Stimulated activated CD4-positive, alpha-beta T cell treated with anti-CD3 and anti-CD28 coated beads, Interleukin-1b, Interleukin-23, amount 100 ng/mL, for 24 hours (primary cell): ENCODE measurements around the gene BMPER.

Source experiments
- DNase-seq, 4 experiments: peaks; one replicate each; pipeline ENCODE4 v3.0.0-alpha.2; 2020; ENCODE audit warnings: low read depth in 4 of 4, low spot score in 1 of 4

The BMPER gene

DNA sequence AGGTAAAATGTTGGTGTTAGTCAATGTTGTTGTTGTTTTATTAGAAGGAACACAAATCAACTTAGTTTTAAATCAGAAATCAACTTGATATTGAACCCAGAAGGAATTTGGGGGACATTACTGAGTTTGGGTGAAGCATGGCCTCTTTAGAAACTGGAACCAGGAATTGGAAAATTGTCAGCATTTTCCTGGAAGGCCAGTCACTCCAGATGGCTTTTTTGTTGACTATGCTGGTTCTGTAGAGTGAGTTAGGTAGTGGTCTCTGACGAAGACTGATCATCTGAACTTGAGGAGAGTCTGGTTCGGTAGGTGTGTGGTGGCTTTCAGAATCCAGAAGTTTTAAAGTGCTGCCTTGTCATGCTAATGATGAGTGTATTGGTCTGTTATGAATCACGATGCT lies 111.5 kb downstream of the BMPER start:
- DNase-seq = no peak

DNA sequence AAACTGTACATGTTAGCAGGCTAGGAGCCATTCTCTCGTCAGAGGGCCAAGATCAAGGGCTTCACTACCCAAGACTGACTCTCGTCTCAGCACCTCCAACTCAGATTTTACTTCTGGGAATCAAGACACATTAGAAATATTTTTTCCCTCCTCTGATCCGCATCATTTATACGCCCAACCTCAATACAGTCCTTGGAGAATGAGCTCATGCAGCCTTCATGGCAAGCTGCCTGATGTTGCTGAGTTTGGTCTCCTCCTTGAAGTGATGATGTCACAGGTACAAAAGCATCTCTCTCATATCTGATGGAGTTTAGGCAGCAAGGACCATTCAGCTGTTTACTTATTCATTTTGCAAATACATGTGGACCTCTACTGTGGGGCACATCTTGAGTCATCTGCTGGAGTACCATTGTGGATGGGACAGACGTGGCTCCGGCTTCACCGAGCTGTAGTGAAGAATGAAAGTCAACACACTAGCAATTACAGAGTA lies 114.0 kb downstream of the BMPER start:
- no peak for DNase-seq

DNA sequence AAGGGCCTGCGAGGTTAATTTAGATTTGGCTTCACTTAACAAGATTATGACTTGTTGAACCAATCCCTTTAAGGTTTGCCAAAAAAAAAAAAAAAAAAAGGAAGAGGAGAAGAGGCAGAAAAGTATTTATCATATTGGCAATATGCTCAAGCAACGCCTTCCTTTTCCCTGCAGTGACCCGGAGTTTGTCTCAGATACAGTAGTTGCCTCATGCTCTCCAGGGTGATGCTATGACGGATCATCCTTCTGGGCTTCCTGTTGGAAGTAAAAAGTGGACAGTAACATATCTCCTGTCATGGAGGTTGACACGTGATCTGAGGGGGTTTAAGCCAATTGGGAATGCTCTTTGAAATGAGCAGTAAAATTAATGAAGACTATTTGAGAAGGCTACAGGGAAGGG lies 117.3 kb downstream of the BMPER start:
- no peak for DNase-seq

DNA sequence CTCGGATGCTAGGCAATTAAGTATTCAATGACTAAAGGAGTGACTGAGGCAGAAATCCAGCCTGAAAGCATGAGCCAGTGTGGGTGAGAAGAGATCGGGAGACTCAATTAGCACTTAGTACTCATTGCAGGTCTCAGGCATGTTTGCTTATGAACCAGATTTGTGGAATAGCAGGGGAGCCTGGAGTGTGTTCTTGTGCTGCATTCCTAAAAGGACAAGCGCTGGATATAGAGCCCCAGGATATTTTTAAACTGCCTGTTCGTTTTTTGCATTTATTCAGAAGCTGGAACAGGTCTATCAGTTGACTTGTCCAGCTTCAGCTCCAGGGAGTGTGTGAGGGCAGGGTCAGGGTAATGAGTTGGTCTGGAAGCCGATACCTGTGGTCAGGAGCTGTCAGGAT lies 120.3 kb downstream of the BMPER start:
- DNase-seq = no peak

DNA sequence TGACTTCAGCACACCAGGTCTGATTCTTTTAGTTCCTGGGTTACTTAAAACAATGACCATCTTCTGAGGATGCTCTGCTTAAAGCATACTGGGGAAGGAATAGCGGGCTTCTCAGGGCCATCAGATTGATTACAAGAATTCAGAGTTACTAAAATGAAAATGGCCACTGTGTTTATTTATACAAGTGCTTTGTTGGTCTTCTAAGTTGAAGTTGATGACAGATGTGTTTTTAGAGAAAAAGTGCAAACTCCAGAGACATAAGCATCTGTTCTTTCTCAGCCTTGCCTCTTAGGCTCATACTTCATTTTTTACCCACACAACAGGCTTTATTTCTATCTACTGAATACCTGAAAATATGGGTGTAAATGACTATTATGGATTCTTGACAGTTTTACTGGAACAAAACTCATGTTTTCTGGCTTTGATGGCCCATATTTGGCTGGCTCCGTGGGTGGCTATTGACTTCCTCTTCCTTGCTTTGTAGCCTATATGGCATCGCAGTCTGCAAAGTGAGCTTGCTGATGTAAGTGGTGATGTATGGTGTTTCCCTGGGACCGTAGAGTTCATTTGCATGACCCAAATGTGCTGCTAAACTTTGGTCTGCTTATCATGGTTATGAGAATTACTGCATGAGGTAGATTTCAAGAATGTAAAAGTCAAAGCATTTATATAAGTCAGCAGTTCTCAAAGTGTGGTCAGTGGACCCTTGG lies 121.3 kb downstream of the BMPER start:
- no peak for DNase-seq

DNA sequence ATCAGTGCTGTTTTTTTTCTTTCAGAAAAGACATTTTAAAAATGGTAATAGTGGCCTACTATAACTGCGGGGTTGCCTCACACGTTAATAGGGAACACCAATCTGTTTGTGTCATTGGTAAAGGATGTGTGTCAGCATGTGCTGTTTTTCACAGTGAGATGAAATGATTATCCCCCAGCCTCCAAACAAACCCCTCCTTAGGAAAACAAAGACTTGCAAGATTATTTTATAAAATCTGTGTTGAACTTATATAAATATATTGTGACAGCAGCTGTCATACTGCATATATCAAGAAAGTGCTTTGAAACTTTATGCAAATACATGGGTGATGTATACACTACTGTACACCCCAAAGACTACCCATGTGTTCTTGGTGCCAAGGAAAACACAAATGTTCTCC lies 125.8 kb downstream of the BMPER start:
- no peak for DNase-seq

DNA sequence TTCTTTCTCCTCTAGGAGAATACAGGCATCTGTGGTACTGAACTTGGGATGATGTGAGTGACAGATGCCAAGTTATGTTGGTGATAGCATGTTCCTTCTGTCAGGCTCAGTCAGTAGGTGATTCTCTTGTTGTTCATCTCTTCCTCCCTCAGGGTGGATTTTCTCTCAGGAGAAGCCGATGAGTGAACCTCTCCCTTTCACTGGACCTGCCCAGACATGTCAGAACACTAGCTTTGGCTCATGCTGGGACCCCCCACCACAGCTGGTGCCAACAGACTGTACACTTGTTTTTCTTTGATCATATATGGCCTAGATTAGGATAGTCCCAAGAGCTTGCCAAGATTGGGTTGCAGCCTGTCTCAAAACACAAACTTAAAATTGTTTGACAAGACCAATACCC lies 129.4 kb downstream of the BMPER start:
- no peak for DNase-seq

DNA sequence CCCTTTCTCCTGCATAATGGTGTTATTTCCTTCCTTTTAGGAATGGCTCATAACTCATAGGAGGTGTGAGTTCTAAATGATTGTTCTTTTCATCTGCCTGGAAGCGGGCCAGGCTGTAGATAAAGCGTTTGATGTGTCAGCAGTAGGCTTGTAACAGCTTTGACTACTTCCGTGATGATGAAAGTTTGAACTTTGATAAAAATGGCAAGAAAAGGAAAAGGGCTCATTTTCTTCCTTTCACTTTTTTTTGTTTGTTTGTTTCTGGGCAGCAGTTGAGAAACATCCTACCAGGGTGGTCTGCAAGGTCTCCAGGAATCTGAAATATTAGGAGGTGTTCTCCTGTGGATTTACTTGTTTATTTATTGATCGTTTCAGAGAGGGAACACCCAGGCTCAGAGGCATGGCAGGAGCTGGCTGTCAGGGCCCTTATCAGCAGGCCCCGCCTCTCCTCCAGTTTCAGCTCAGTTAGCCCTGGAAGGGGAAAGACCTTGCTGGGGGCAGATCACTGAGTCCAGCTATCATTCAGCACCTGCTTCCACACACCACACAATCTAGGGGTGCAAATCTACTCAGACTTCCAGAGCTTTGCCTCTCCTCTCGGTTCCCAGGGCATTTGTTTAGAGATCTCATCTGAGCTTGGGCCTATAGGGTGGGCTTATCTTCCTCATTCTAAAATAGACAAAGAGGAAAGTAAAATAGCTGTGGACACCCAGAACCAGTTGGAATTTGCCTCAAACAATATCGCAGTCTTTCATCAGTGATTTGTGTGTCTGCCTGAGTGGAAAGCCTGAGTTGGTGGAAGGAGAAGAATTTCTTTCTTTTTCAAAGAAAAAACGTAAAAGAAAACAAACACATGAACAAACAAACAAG lies 130.9 kb downstream of the BMPER start:
- DNase-seq = no peak

DNA sequence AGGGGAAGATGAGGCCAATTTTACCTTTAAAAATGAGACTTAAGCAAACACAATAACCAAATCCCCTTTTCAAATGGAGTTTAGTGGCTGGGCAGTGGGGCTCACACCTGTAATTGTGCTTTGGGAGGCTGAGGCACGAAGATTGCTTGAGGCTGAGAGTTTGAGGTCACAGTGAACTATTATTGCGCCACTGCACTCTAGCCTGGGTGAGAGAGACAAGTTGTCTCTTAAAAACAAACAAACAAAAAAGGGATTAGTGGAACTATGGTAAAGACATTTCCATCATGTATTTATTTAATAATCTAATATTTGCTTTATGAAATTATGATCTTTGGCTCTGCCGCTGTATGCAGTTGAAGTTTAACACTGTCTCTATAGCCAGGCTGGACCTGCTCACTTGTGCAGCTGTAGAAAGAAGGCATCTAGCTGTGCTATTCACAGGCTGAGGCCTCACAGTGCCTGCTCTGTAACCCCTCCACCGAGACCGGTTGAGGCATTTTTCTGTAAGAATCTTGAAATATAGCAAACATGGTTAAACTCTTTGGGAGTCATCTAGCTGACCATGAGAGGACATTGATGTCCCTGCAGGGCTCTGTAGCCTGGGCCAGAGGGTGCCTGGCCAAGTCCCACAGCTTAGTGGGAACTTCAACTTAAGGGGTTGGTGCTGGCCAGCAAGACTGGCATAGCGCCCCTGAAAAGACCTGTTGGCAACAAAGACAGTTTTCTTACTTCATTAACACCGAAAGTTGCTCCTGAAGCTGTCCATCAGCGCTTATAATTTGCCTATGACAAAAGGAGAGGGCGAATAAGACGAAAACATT lies 131.8 kb downstream of the BMPER start:
- no peak for DNase-seq

DNA sequence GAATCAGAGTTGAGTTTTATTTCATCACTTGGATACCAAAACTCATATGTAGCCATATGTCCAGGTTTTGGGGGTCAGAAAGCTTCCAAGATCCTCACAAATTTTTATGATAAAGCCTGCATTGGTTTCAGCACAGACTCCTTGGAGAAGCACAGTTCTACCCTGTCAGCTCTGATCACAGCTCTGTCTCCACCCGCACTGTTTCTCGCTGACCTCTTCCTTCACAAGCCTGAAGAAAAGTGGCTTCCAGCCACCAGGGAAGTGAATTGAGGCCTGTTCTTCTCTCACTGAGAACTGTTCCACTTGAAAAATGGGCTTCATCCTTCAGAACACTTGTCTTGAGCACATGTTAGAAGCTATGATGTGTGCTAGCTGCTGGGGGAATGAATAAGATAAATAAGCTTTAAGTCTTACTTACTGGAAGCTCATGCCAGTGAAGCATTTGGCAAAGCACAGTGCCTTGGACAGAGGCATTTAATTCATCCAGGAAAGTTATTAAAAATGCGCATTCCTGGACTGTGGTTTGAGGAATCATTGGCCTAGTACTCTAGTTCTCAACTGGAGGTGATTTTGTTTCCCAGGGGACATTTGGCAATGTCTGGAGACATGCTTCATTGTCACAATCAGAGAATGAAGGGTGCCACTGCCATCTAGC lies 133.6 kb downstream of the BMPER start:
- DNase-seq = no peak

DNA sequence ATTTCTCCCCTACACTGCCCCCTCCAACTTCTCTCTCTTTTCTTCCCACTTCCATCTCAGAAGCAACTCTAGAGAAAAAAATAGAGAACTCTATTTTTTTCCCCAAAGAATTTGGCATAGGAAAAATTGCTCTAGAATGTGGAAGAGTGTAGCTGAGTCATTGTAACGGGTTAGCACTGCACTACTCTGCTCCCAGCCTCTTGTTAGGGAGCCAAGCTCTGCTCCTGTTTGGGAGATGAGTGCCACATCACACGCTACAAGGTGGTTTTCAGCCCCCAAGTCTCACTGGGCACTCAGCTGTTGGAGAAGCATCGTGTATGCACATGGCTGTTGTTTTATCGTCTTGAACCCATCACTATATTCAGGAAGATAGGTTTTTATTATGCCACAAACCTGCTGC lies 136.4 kb downstream of the BMPER start:
- no peak for DNase-seq

DNA sequence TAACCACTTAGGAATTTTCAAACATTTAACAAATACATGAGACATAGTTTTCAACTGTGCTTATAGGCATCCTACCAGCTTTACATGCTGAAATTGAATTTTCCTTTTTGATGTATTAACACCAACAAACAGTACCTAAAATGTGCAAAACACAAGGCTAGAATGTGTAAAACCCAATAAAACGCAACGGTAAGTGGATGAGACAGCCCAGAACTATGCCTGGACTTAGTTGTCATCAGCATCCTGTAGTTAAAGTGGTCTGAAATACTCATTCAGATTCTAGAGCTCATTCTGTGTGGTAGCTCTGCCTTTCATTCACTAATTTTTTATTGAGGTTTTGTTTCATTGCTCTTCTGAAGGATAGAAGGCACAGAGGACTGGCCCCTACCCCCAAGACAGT lies 137.1 kb downstream of the BMPER start:
- DNase-seq = no peak

DNA sequence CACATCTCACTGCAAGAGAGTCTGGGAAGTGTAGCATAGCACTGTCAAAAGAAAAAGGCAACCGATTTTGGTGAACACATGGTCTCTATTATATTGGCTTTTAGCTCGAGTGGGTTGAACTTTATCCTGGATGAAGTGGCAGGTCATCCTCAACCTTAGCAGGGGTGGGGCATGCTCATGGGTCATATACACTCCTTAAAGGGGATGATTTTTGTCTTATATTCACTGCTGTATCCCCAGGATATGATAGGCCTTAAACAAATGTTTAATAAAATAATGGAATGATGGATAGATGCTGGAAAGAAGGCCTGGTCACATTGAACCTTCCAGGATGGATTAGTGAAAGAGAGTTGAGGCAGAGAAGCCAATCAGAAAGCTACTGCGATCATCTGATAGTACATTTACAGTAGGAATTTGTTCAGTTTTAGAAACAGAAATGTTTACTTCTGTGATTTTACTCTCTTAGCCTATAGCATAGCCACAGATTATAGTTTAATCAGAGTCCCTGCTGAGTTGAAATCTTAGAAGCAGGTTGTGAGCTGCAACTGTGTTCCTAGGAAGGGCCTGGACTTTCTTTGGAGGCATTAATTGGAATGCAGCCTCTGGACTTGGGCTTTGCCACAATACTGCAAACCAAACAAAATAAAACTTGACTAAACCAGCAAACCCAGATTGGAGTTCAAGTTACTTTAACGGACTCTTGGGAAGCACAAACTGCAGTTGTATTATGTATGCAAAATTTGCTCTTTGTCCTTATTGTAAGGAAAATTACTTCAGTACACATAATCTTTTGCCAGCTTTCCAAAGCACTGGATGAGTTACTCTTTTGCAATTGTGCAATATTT lies 138.3 kb downstream of the BMPER start:
- no peak for DNase-seq

DNA sequence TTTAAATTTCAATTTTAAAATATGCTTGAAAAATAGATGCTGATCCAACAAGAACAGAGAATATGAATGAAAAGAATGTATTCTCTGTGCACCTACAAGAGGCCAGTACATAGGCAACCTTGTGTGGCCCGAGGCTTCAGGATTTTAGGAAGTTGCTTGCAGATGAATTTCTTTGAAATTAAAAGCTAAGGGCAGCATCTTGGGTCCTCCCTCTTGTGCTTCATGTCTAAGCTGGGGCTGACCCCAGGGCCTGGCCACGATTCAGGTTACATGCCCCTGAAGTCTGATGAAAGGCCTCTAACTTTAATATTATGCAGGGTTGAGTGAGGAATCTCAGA lies 138.9 kb downstream of the BMPER start:
- no peak for DNase-seq

DNA sequence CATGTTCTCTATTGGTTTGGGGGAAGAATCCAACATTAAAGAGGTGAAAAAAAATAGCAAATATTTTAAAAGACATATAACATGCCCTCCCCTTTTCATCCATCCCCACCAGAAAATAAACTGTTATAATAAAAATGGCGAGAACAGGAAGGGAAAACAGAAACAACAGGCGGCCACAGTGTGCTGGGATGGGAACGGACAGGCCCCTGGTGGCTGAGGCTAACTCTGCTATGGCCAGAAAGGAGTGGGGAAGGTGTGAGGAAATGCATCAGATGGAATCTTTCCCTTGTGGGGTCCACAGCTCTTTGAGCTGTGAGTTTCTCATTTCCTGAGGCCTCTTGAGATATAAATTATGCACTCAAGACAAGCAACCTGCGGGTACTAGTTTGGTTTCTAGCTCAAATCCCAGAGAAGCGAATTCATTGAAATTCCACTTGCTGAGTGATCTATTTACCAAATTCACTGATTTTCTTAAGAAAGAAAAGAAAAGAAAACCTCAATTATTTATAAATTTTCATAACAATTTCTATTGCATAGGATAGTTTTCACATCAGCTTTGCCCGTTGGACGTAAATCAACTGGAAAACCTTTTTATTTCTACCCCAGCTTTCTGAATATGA lies 139.5 kb downstream of the BMPER start:
- DNase-seq = no peak

DNA sequence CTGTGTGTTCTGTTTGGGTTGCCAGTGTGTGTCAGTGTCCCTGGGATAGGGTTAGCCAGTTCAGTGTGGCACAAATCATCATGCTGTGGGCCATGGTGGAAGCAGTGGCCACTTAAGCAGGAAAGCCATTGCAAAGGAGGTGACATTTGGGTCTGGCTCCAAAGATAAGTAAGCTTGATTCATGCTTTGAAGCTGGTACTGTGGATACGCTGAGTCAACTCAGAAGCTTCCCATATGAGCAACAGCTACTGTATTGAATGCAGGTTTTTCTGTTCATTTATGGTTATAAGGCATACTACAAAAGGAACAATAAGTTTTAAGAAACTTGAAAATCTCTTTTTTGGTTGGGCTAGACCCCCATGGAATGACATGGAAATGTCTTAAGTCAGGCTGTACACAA lies 143.1 kb downstream of the BMPER start:
- DNase-seq = no peak

DNA sequence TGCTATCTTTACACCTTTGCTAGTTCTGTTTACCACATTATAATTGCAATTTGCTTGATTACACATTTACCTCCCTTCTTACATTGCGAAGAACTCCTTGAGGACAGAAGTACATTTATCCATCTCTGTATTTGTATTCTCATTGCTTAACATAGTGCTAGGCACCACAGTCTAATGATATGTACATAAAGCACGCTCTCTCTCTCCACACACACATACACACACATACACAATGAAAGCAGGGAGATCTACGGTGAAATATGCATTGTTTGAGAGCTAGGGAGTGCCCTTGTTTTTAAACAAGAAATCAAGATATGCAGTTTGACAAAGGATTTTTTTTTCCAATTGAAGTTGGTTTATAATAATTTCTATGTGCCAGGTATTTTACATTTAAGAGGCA lies 148.7 kb downstream of the BMPER start:
- DNase-seq = no peak

DNA sequence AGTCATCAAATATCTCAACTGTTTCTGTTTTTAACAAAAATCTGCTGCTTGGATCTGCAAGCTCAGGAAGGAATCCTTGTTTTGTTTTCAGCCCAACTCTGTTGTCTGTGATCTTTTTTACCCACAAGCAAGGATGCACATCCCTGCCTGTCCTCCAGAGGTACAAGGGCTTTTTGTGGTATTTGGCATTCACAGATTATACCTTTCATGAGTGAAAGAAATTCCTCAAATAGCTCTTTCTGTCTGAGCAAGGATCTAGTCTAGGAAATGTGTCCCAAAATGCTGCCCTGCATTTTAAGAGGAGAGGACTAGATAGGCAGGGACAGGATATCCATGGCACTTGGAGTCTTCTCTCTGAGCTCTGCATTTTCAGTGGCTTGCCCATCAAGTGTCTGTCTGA lies 151.8 kb downstream of the BMPER start:
- no peak for DNase-seq

DNA sequence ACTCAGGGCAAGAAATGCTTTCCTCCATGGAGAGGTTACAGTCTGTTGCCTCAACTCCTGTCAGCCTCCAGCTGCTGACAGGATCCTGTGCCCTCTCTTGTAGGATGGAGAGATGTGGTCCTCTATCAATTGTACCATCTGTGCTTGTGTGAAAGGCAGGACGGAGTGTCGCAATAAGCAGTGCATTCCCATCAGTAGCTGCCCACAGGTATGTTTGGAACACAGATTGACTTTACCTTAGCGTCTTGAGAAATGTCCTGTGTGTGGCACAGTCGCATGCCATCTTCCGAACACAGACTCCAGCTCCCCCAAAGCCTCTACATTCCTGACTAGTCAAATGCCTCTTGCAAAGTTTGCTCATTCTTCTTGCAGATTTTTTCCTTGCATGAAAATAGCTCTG lies 152.6 kb downstream of the BMPER start:
- no peak for DNase-seq

DNA sequence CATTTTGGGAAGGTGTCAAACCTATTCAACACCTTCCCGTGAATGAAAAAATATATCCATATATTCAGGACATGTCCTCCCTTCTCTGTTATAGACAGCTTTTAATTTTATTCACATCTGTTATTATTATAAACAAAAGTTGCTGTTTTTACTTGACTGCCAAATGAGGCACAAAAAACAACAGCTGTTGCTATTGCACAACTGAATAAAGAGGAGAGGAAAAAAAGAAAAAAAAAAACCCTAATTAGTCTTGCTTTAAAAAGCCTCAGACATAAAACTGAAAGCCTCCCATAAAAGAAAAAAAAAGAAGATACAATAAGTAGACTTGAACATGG lies 153.4 kb downstream of the BMPER start:
- DNase-seq = no peak
